K562 (cell line): ENCODE data around the gene NELFE. TPM values are rescaled to one million over a fixed set of nuclear protein-coding genes. Genes with fewer than 3 reads are reported as not detected.

Source experiments
- ARID2 ChIP-seq: fragments of 450-650 bp; IDR thresholded peaks from 2 replicates; pipeline ENCODE4 v1.6.1; 2017; ENCODE audit warnings: antibody characterized with exemption, mild to moderate bottlenecking
- CBX5 ChIP-seq: IDR thresholded peaks from 2 replicates; pipeline ENCODE4 v1.6.1; 2014; ENCODE audit warnings: low read depth, borderline replicate concordance
- EWSR1 ChIP-seq: fragments of 450-650 bp; IDR thresholded peaks from 2 replicates; pipeline ENCODE4 v1.6.1; 2018; ENCODE audit warnings: borderline replicate concordance, mild to moderate bottlenecking, low read depth, moderate library complexity; ENCODE audit not compliant: partially characterized antibody
- FOXJ2 ChIP-seq: fragments of 200-800 bp; sonication (Bioruptor generic); IDR thresholded peaks from 2 replicates; pipeline ENCODE4 v1.6.1; 2016; ENCODE audit warnings: missing genetic modification characterization, missing compliant biosample characterization
- L3MBTL2 ChIP-seq: fragments of 450-650 bp; IDR thresholded peaks from 2 replicates; pipeline ENCODE4 v1.6.1; 2016; ENCODE audit warnings: mild to moderate bottlenecking, moderate library complexity
- MEF2A ChIP-seq: IDR thresholded peaks from 2 replicates; pipeline ENCODE4 v1.6.1; 2011; ENCODE audit warnings: low read depth, mild to moderate bottlenecking, low read length, moderate library complexity; ENCODE audit not compliant: control insufficient read depth
- NCOA4 ChIP-seq: fragments of 450-650 bp; IDR thresholded peaks from 2 replicates; pipeline ENCODE4 v1.6.1; 2018; ENCODE audit warnings: mild to moderate bottlenecking; ENCODE audit not compliant: partially characterized antibody
- NR3C1 ChIP-seq: sonication (generic); formaldehyde crosslinking; IDR thresholded peaks from 2 replicates; pipeline ENCODE4 v1.8.1; 2022; ENCODE audit warnings: missing genetic modification reagents
- OTX1 ChIP-seq: fragments of 450-650 bp; formaldehyde crosslinking; IDR thresholded peaks from 2 replicates; pipeline ENCODE4 v1.4.0; 2022; ENCODE audit warnings: mild to moderate bottlenecking
- PHF21A ChIP-seq: fragments of 450-650 bp; IDR thresholded peaks from 2 replicates; pipeline ENCODE4 v1.6.1; 2017; ENCODE audit warnings: low read depth, borderline replicate concordance
- RAD21 ChIP-seq, 2 experiments: fragments of 250-450 bp in 1 of 2; fragments of 450-650 bp in 1 of 2; sonication (Bioruptor Pico) in 1 of 2; formaldehyde crosslinking in 1 of 2; IDR thresholded peaks in 1 of 2; conservative IDR thresholded peaks in 1 of 2; 2 replicates each; pipeline versions ENCODE4 v1.4.0 to v1.8.0; 2020 to 2022; ENCODE audit warnings: mild to moderate bottlenecking in 2 of 2, moderate library complexity in 1 of 2
- RBM17 ChIP-seq: fragments of 200-400 bp; formaldehyde crosslinking; IDR thresholded peaks from 2 replicates; pipeline ENCODE4 v1.6.1; 2017; ENCODE audit warnings: low read depth, mild to moderate bottlenecking, low read length, borderline replicate concordance
- SIRT6 ChIP-seq: IDR thresholded peaks from one replicate; pipeline ENCODE4 v1.6.1; 2012; ENCODE audit warnings: low read depth, mild to moderate bottlenecking, control low read depth, inconsistent platforms, low read length, moderate library complexity
- TAF1 ChIP-seq: IDR thresholded peaks from 2 replicates; pipeline ENCODE4 v1.6.1; 2011; ENCODE audit warnings: mild to moderate bottlenecking, low read length, moderate library complexity; ENCODE audit not compliant: insufficient read depth, control insufficient read depth, severe bottlenecking; ENCODE audit errors: extremely low read depth
- TBP ChIP-seq: optimal IDR thresholded peaks from 2 replicates; pipeline ENCODE3; 2011; ENCODE audit warnings: low read depth, low read length, improper control_type of control experiment
- TEAD1 ChIP-seq, 2 experiments: fragments of 450-650 bp in 1 of 2; sonication (generic) in 1 of 2; formaldehyde crosslinking; IDR thresholded peaks; 2 replicates each; pipeline versions ENCODE4 v1.4.0 to v1.8.0; 2020 to 2022; ENCODE audit warnings: mild to moderate bottlenecking in 2 of 2, missing genetic modification reagents in 1 of 2
- ZNF311 ChIP-seq: fragments of 250-450 bp; sonication (Bioruptor Pico); IDR thresholded peaks from 2 replicates; pipeline ENCODE4 v1.4.0; 2020; ENCODE audit warnings: mild to moderate bottlenecking, moderate library complexity
- ZNF561 ChIP-seq: fragments of 450-650 bp; formaldehyde crosslinking; conservative IDR thresholded peaks from 2 replicates; pipeline ENCODE4 v1.4.0; 2020; ENCODE audit warnings: mild to moderate bottlenecking, moderate library complexity
- polyA plus RNA-seq, 8 experiments: library from polyadenylated mRNA; depleted of rRNA in 4 of 8; stranded (reverse) in 5 of 8; unstranded in 3 of 8; fragments of >200 nt; fragmentation: Nextera tagmentation in 2 of 8; fragmentation: Illumina TruSeq in 1 of 8; extraction: Ambion mirVana in 2 of 8; extraction: Trizol in 1 of 8; gene quantifications; 2 replicates each; pipeline versions ENCODE4 v1.2.1 to v1.2.3, GENCODE V29; 2011 to 2014; ENCODE audit warnings: inconsistent platforms in 1 of 8, missing spikeins in 1 of 8
- total RNA-seq, 7 experiments: library from RNA; depleted of rRNA in 6 of 7; stranded (reverse); fragments of >200 nt in 6 of 7; fragmentation: Illumina TruSeq in 2 of 7; extraction: Trizol in 2 of 7; gene quantifications; 2 replicates each; pipeline versions ENCODE4 v1.2.1 to v1.2.3, GENCODE V29; 2011 to 2021; ENCODE audit warnings: low replicate concordance in 1 of 7
- TF ChIP-seq, protein P1 (sequence below), 2 experiments: fragments of 250-450 bp in 1 of 2; fragments of 450-650 bp in 1 of 2; sonication (Bioruptor Pico) in 1 of 2; IDR thresholded peaks; 2 replicates each; pipeline versions ENCODE4 v1.6.1 to v1.8.0; 2016 to 2021; ENCODE audit warnings: mild to moderate bottlenecking in 2 of 2, moderate library complexity in 2 of 2, missing compliant biosample characterization in 1 of 2, missing genetic modification characterization in 1 of 2
- TF ChIP-seq, protein P2 (sequence below): sonication (generic); formaldehyde crosslinking; IDR thresholded peaks from 2 replicates; pipeline ENCODE4 v1.9.0; 2022; ENCODE audit warnings: mild to moderate bottlenecking, missing genetic modification reagents
- TF ChIP-seq, protein P3 (sequence below): fragments of 150-350 bp; conservative IDR thresholded peaks from 2 replicates; pipeline ENCODE4 v1.6.1; 2014; ENCODE audit warnings: low read length
- TF ChIP-seq, protein P4 (sequence below): fragments of 450-650 bp; IDR thresholded peaks from 2 replicates; pipeline ENCODE4 v1.7.0; 2016; ENCODE audit warnings: borderline replicate concordance

The NELFE gene
- total and polyA plus RNA-seq, 9 of the 15 experiments (the other 6 are each of a cell fraction or from before 2014, with no cell fraction given) = 15.2 to 157 (median 91.5) TPM

DNA sequence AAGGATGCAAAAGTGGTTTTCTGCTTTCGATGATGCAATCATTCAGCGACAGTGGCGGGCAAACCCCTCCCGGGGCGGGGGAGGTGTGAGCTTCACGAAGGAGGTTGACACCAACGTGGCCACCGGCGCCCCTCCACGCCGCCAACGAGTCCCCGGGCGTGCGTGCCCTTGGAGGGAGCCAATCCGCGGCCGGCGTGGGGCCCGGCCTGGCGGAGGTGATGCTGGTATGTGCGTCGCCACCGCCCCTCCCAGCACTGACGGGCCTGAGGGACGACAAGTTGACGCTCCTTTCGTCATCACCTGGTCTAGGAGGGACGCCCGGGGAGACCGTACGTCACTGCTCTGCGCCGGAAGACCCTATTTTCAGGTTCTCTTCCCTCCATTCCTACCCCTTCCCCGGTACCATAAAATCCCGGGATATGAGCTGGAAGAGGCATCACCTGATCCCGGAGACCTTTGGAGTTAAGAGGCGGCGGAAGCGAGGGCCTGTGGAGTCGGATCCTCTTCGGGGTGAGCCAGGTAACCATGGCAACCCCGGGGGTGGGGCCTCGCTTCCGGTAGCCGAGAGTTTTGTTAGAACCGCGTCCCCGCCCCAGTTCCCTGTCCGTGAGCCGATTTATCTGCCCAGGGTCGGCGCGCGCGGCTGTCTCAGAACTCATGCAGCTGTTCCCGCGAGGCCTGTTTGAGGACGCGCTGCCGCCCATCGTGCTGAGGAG, 13.4 kb upstream of the NELFE start, which contains the start of gene DXO (continued):
- TF ChIP-seq OTX1 (CRISPR knock-in tag) (peak; percentile 92; the same call in 1 of the 2 replicates), NR3C1 (CRISPR knock-in tag) (no peak), TEAD1 (CRISPR knock-in tag; IDR thresholded peaks at IDR 0.05) (peak; percentile 91 to 99), MEF2A (no peak), ZNF561 (CRISPR knock-in tag) (no peak), PHF21A (no peak), ARID2 (no peak), TBP (peak; percentile 67), NCOA4 (no peak), RAD21 (CRISPR knock-in tag; conservative IDR thresholded peaks at IDR 0.05 in 1 of 2, IDR thresholded peaks at IDR 0.05 in 1 of 2) (no peak; a peak in 2 of 4 replicates), EWSR1 (no peak), SIRT6 (no peak), CBX5 (no peak), ZNF311 (CRISPR knock-in tag) (no peak), L3MBTL2 (peak; percentile 98), FOXJ2 (tag) (peak; percentile 88), TAF1 (peak; percentile 77), RBM17 (no peak)
- TF ChIP-seq, protein P1, sequence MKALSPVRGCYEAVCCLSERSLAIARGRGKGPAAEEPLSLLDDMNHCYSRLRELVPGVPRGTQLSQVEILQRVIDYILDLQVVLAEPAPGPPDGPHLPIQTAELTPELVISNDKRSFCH (CRISPR knock-in tag; IDR thresholded peaks at IDR 0.05) = no peak
- TF ChIP-seq, protein P1 (tag; IDR thresholded peaks at IDR 0.05) = peak; percentile 89
- TF ChIP-seq, protein P2, sequence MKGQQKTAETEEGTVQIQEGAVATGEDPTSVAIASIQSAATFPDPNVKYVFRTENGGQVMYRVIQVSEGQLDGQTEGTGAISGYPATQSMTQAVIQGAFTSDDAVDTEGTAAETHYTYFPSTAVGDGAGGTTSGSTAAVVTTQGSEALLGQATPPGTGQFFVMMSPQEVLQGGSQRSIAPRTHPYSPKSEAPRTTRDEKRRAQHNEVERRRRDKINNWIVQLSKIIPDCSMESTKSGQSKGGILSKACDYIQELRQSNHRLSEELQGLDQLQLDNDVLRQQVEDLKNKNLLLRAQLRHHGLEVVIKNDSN (CRISPR knock-in tag) = peak; percentile 67
- TF ChIP-seq, protein P3, sequence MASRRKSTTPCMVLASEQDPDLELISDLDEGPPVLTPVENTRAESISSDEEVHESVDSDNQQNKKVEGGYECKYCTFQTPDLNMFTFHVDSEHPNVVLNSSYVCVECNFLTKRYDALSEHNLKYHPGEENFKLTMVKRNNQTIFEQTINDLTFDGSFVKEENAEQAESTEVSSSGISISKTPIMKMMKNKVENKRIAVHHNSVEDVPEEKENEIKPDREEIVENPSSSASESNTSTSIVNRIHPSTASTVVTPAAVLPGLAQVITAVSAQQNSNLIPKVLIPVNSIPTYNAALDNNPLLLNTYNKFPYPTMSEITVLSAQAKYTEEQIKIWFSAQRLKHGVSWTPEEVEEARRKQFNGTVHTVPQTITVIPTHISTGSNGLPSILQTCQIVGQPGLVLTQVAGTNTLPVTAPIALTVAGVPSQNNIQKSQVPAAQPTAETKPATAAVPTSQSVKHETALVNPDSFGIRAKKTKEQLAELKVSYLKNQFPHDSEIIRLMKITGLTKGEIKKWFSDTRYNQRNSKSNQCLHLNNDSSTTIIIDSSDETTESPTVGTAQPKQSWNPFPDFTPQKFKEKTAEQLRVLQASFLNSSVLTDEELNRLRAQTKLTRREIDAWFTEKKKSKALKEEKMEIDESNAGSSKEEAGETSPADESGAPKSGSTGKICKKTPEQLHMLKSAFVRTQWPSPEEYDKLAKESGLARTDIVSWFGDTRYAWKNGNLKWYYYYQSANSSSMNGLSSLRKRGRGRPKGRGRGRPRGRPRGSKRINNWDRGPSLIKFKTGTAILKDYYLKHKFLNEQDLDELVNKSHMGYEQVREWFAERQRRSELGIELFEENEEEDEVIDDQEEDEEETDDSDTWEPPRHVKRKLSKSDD = 0 out of 2 replicates have a peak, but pooled peaks have one; percentile 20
- TF ChIP-seq, protein P4, sequence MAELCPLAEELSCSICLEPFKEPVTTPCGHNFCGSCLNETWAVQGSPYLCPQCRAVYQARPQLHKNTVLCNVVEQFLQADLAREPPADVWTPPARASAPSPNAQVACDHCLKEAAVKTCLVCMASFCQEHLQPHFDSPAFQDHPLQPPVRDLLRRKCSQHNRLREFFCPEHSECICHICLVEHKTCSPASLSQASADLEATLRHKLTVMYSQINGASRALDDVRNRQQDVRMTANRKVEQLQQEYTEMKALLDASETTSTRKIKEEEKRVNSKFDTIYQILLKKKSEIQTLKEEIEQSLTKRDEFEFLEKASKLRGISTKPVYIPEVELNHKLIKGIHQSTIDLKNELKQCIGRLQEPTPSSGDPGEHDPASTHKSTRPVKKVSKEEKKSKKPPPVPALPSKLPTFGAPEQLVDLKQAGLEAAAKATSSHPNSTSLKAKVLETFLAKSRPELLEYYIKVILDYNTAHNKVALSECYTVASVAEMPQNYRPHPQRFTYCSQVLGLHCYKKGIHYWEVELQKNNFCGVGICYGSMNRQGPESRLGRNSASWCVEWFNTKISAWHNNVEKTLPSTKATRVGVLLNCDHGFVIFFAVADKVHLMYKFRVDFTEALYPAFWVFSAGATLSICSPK = no peak
